K562 (cell line): ENCODE measurements around the gene PRUNE1. TPM values are rescaled to one million over a fixed set of nuclear protein-coding genes. Genes with fewer than 3 reads are reported as not detected.

ENCODE experiments used
- BCLAF1 ChIP-seq, 2 experiments: fragments of 450-650 bp in 1 of 2; IDR thresholded peaks; 2 replicates each; pipeline ENCODE4 v1.6.1; 2011 to 2017; ENCODE audit warnings: low read depth in 2 of 2, antibody characterized with exemption in 1 of 2, borderline replicate concordance in 1 of 2, low read length in 1 of 2, mild to moderate bottlenecking in 1 of 2, mixed read lengths in 1 of 2; ENCODE audit not compliant: control insufficient read depth in 1 of 2
- CBX2 ChIP-seq: fragments of 200-600 bp; sonication (generic); IDR thresholded peaks from one replicate; pipeline ENCODE4 v1.6.1; 2012; ENCODE audit warnings: mild to moderate bottlenecking, low read length, inconsistent platforms; ENCODE audit not compliant: insufficient read depth, poor library complexity, severe bottlenecking
- CEBPZ ChIP-seq: fragments of 150-350 bp; IDR thresholded peaks from 2 replicates; pipeline ENCODE4 v1.6.1; 2014; ENCODE audit warnings: low read depth, mild to moderate bottlenecking, low read length, borderline replicate concordance
- FOXA3 ChIP-seq, 2 experiments: fragments of 450-650 bp in 1 of 2; sonication (generic) in 1 of 2; formaldehyde crosslinking; IDR thresholded peaks in 1 of 2; conservative IDR thresholded peaks in 1 of 2; 2 replicates each; pipeline versions ENCODE4 v1.4.0 to v1.8.0; 2020 to 2022; ENCODE audit warnings: mild to moderate bottlenecking in 2 of 2, missing genetic modification reagents in 1 of 2
- GATA2 ChIP-seq: sonication (generic); formaldehyde crosslinking; IDR thresholded peaks from 2 replicates; pipeline ENCODE4 v1.4.0; 2020; ENCODE audit warnings: mild to moderate bottlenecking, missing genetic modification reagents
- IFI16 ChIP-seq: fragments of 250-450 bp; sonication (Bioruptor Pico); IDR thresholded peaks from 2 replicates; pipeline ENCODE4 v2.1.2; 2022; ENCODE audit warnings: mild to moderate bottlenecking, inconsistent platforms
- PHB2 ChIP-seq: fragments of 450-650 bp; IDR thresholded peaks from 2 replicates; pipeline ENCODE4 v1.6.1; 2017; ENCODE audit warnings: low read depth
- PTRF ChIP-seq: fragments of 450-650 bp; IDR thresholded peaks from 2 replicates; pipeline ENCODE4 v1.6.1; 2016; ENCODE audit warnings: mild to moderate bottlenecking, missing genetic modification characterization, missing compliant biosample characterization
- SNIP1 ChIP-seq: fragments of 450-650 bp; IDR thresholded peaks from 2 replicates; pipeline ENCODE4 v1.7.1; 2017; ENCODE audit warnings: low read depth, mild to moderate bottlenecking
- SRF ChIP-seq, 2 experiments: fragments of 250-450, 450-650 bp in 1 of 2; sonication (Bioruptor Pico) in 1 of 2; sonication (generic) in 1 of 2; formaldehyde crosslinking; IDR thresholded peaks; 2 replicates each; pipeline versions ENCODE4 v1.5.0 to v1.5.1; 2020 to 2022; ENCODE audit warnings: mild to moderate bottlenecking in 1 of 2, missing genetic modification reagents in 1 of 2
- TEAD1 ChIP-seq, 2 experiments: fragments of 450-650 bp in 1 of 2; sonication (generic) in 1 of 2; formaldehyde crosslinking; IDR thresholded peaks; 2 replicates each; pipeline versions ENCODE4 v1.4.0 to v1.8.0; 2020 to 2022; ENCODE audit warnings: mild to moderate bottlenecking in 2 of 2, missing genetic modification reagents in 1 of 2
- polyA plus RNA-seq, 8 experiments: library from polyadenylated mRNA; depleted of rRNA in 4 of 8; stranded (reverse) in 5 of 8; unstranded in 3 of 8; fragments of >200 nt; fragmentation: Nextera tagmentation in 2 of 8; fragmentation: Illumina TruSeq in 1 of 8; extraction: Ambion mirVana in 2 of 8; extraction: Trizol in 1 of 8; gene quantifications; 2 replicates each; pipeline versions ENCODE4 v1.2.1 to v1.2.3, GENCODE V29; 2011 to 2014; ENCODE audit warnings: inconsistent platforms in 1 of 8, missing spikeins in 1 of 8
- total RNA-seq, 7 experiments: library from RNA; depleted of rRNA in 6 of 7; stranded (reverse); fragments of >200 nt in 6 of 7; fragmentation: Illumina TruSeq in 2 of 7; extraction: Trizol in 2 of 7; gene quantifications; 2 replicates each; pipeline versions ENCODE4 v1.2.1 to v1.2.3, GENCODE V29; 2011 to 2021; ENCODE audit warnings: low replicate concordance in 1 of 7

PRUNE1 gene
- total and polyA plus RNA-seq, 9 of the 15 experiments (the other 6 are each of a cell fraction or from before 2014, with no cell fraction given): 16.7 to 48.3 (median 26.2) TPM

- TF ChIP-seq CBX2 (no peak), CEBPZ (no peak), FOXA3 (CRISPR knock-in tag; conservative IDR thresholded peaks at IDR 0.05 in 1 of 2, IDR thresholded peaks at IDR 0.05 in 1 of 2) (no peak), IFI16 (CRISPR knock-in tag) (no peak), GATA2 (peak; percentile 75), PHB2 (no peak), TEAD1 (CRISPR knock-in tag; IDR thresholded peaks at IDR 0.05) (no peak), PTRF (no peak), SRF (CRISPR knock-in tag; IDR thresholded peaks at IDR 0.05) (no peak), BCLAF1 (IDR thresholded peaks at IDR 0.05; ENCODE audit: borderline replicate concordance in 1 of 2, control insufficient read depth in 1 of 2, low read depth in 2 of 2, low read length in 1 of 2) (no peak), SNIP1 (no peak)
Measured at GRCh38 chr1:151054971-151055547, 46.8 kb downstream of the PRUNE1 start (continued).
